Measurements from ENCODE around the gene UBTD1.
A peak's percentile ranks its signal among the peaks of the same experiment; 100 is the strongest.

UBTD1 gene

GRCh38 chr10:97564776-97565175, 66.1 kb downstream of the UBTD1 start:
- Histone ChIP-seq H3K4me1 (no peaks in the 10 kb centered on the region), H3K9me3 (replicated peaks in 1 of 11) (peaks cover 8 to 33% (median 20%) of the 10 kb centered on the region in 11 experiments), H3K4me2 (no peak overlapping the region), H3K4me3 (no peak overlapping the region), H3K36me3 (peaks cover 0 to 28% (median 0%) of the 10 kb centered on the region in 11 experiments; a peak in 7 of 22 replicates), H3K9ac (no peak overlapping the region), H4K20me1 (no peaks in the 10 kb centered on the region), H3K27me3 (no peaks in the 10 kb centered on the region), H3K27ac (no peak overlapping the region)
- TF ChIP-seq Cebpa-rat (IDR thresholded peaks at IDR 0.05), result no peak

GRCh38 chr10:97566336-97566996, 67.7 kb downstream of the UBTD1 start:
- Histone ChIP-seq H3K9ac (no peak overlapping the region; a peak in 1 of 22 replicates), H4K20me1 (peaks cover 0 to 9% (median 0%) of the 10 kb centered on the region in 11 experiments; a peak in 3 of 22 replicates), H3K4me2 (no peak overlapping the region), H3K4me3 (no peak overlapping the region), H3K27ac (no peak overlapping the region), H3K27me3 (no peaks in the 10 kb centered on the region), H3K4me1 (peaks cover 0 to 7% (median 0%) of the 10 kb centered on the region in 10 experiments; a peak in 4 of 20 replicates), H3K36me3 (peaks cover 0 to 45% (median 0%) of the 10 kb centered on the region in 11 experiments; a peak in 9 of 22 replicates), H3K9me3 (replicated peaks in 1 of 11) (peaks cover 8 to 22% (median 15%) of the 10 kb centered on the region in 11 experiments; a peak in 21 of 22 replicates)
- TF ChIP-seq Cebpa-rat (IDR thresholded peaks at IDR 0.05), result no peak

DNA sequence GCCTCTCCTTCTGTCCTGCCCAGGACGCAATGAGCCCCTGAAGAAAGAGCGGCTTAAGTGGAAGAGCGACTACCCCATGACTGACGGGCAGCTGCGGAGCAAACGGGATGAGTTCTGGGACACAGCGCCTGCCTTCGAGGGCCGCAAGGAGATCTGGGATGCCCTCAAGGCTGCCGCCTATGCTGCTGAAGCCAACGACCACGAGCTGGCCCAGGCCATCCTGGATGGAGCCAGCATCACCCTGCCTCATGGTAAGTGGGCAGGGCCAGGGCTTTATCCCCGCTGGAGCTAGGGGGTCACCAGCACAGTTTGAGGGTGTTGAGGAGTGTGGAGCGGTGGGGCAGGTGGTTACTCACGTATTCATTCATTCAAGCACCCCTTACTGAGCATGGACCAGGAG, 69.2 kb downstream of the UBTD1 start:
- TF ChIP-seq Cebpa-rat (IDR thresholded peaks at IDR 0.05), result no peak
- Histone ChIP-seq H3K9me3 (replicated peaks in 1 of 11) (peaks cover 0 to 7% (median 2%) of the 10 kb centered on the region in 11 experiments; a peak in 8 of 22 replicates), H3K36me3 (peaks cover 0 to 41% (median 0%) of the 10 kb centered on the region in 11 experiments; a peak in 9 of 22 replicates), H3K4me2 (no peak overlapping the region), H3K4me3 (no peak overlapping the region), H3K9ac (no peak overlapping the region), H4K20me1 (peaks cover 0 to 21% (median 0%) of the 10 kb centered on the region in 11 experiments; a peak in 3 of 22 replicates), H3K27ac (no peak overlapping the region), H3K4me1 (peaks cover 4 to 19% (median 8%) of the 10 kb centered on the region in 10 experiments; a peak in 17 of 20 replicates), H3K27me3 (no peaks in the 10 kb centered on the region)

DNA sequence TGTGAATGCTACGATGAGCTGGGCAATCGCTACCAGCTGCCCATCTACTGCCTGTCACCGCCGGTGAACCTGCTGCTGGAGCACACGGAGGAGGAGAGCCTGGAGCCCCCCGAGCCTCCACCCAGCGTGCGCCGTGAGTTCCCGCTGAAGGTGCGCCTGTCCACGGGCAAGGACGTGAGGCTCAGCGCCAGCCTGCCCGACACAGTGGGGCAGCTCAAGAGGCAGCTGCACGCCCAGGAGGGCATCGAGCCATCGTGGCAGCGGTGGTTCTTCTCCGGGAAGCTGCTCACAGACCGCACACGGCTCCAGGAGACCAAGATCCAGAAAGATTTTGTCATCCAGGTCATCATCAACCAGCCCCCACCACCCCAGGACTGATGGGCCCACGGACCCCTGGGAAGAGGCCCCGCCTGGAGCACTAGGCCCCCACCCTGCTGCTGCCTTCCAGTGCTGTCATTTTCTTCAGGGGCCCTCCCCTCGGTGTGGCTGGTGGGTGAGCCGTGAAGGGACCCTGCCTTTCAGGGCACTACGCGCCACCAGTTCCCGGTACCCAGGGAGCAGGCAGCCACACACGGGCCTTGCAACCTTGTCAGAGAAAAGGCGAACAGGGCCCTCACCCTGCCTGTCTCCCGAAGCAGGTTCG, 71.5 kb downstream of the UBTD1 start:
- TF ChIP-seq Cebpa-rat (IDR thresholded peaks at IDR 0.05), result no peak
- H3K9ac ChIP-seq, result peak overlapping the region in 5 of 11 experiments; percentile 13 to 36 (median 26); a peak in 4 of 22 replicates
- H3K9me3 ChIP-seq (replicated peaks in 1 of 11), result no peaks in the 10 kb centered on the region
- no peak overlapping the region for H3K27ac ChIP-seq
- peaks cover 0 to 41% (median 0%) of the 10 kb centered on the region in 11 experiments; a peak in 9 of 22 replicates for H3K36me3 ChIP-seq
- H3K27me3 ChIP-seq, result no peaks in the 10 kb centered on the region
- H3K4me3 ChIP-seq, result no peak overlapping the region
- H3K4me2 ChIP-seq, result no peak overlapping the region; a peak in 1 of 22 replicates
- peaks cover 0 to 23% (median 0%) of the 10 kb centered on the region in 11 experiments; a peak in 3 of 22 replicates for H4K20me1 ChIP-seq
- peaks cover 8 to 23% (median 14%) of the 10 kb centered on the region in 10 experiments; a peak in 18 of 20 replicates for H3K4me1 ChIP-seq

DNA sequence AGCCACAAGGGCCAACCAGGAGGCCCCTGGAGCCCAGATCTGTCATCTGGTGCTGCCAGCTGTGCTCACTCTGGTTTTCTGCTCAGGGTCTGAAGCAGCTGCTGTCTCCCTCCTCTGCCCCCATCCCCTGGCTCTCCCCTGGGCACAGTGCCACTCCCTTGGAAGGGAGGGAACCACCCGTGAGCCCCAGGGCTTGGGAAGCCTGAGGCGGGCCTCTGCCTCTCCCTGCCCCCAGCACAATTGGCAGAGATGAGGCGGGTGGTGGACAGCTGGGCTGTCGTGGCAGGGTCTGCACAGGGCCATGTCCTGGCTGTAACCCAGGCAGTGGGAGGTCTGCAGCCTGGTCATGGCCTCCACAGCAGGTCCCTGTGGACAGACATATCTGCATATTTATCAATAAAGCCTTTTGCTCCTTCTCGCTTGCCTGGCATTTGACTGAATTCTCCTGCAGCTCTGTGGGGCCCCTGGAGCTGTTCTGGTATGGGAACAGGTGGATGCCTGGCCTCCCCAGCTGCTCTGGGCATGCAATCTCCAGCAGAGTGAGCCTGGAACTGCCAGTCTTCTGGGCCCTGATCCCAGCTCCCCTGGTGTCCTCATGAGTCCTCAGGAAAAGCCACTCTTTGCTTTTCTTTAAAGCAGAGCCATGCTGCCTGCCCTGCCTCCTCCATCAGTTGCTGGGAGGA, 72.2 kb downstream of the UBTD1 start:
- Histone ChIP-seq H3K9me3 (replicated peaks in 1 of 11) (no peaks in the 10 kb centered on the region), H3K9ac (peak overlapping the region in 5 of 11 experiments; percentile 13 to 36 (median 26); a peak in 4 of 22 replicates), H3K36me3 (peaks cover 0 to 41% (median 0%) of the 10 kb centered on the region in 11 experiments; a peak in 9 of 22 replicates), H3K4me2 (no peak overlapping the region; a peak in 1 of 22 replicates), H3K4me3 (no peak overlapping the region), H4K20me1 (peaks cover 0 to 23% (median 0%) of the 10 kb centered on the region in 11 experiments; a peak in 3 of 22 replicates), H3K27me3 (no peaks in the 10 kb centered on the region), H3K4me1 (peaks cover 8 to 23% (median 14%) of the 10 kb centered on the region in 10 experiments; a peak in 18 of 20 replicates), H3K27ac (no peak overlapping the region)
- no peak for TF ChIP-seq Cebpa-rat (IDR thresholded peaks at IDR 0.05)

DNA sequence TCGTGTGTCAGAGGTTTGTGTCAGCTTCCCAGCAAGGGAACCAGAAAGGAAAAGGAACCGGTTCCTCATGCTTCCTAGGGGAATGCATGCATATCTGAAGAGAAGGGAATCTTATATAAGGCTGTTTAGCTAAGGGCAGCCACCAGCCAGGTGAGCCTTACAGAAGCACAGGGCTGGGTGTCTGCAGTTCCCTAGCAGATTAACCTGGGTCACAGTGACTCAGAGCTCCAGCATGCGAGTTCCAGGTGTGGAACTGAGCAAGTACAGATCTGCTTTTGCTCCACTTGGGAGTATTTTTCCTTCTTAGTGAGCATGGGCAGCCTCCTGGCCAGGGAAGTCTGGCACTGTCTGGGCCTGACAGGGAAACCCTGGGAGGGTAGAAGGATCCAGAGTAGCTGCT, 72.9 kb downstream of the UBTD1 start:
- Histone ChIP-seq H3K9ac (0 out of 22 replicates have a peak overlapping the region, but pooled peaks of 1 of the 11 experiments have one; percentile 35), H3K9me3 (replicated peaks in 1 of 11) (no peaks in the 10 kb centered on the region), H3K4me2 (no peak overlapping the region), H4K20me1 (peaks cover 0 to 23% (median 0%) of the 10 kb centered on the region in 11 experiments; a peak in 3 of 22 replicates), H3K27me3 (no peaks in the 10 kb centered on the region), H3K4me1 (peaks cover 8 to 23% (median 14%) of the 10 kb centered on the region in 10 experiments; a peak in 18 of 20 replicates), H3K36me3 (peaks cover 0 to 41% (median 0%) of the 10 kb centered on the region in 11 experiments; a peak in 9 of 22 replicates), H3K27ac (no peak overlapping the region; a peak in 1 of 22 replicates), H3K4me3 (no peak overlapping the region)
- no peak for TF ChIP-seq Cebpa-rat (IDR thresholded peaks at IDR 0.05)

GRCh38 chr10:97572214-97572989, 73.7 kb downstream of the UBTD1 start, which contains the start of gene ANKRD2:
Gene ANKRD2, plus strand, starts transcription at chr10:97572779. Its CDS starts 10 bp downstream, at chr10:97572789.
- peaks cover 0 to 23% (median 0%) of the 10 kb centered on the region in 11 experiments; a peak in 3 of 22 replicates for H4K20me1 ChIP-seq
- peak within 1 kb of the TSS in 1 of 11 experiments; percentile 32; a peak in 2 of 22 replicates for H3K27ac ChIP-seq
- no peaks in the 10 kb centered on the region for H3K27me3 ChIP-seq
- no peak within 1 kb of the TSS for H3K4me3 ChIP-seq
- H3K4me1 ChIP-seq, result peaks cover 8 to 23% (median 14%) of the 10 kb centered on the region in 10 experiments; a peak in 18 of 20 replicates
- H3K36me3 ChIP-seq, result peaks cover 0 to 41% (median 0%) of the 10 kb centered on the region in 11 experiments; a peak in 9 of 22 replicates
- no peak for TF ChIP-seq Cebpa-rat (IDR thresholded peaks at IDR 0.05)
- H3K9me3 ChIP-seq (replicated peaks in 1 of 11), result no peaks in the 10 kb centered on the region
- H3K4me2 ChIP-seq, result peak within 1 kb of the TSS in 8 of 11 experiments; percentile 5 to 60 (median 30); a peak in 10 of 22 replicates
- H3K9ac ChIP-seq, result peak within 1 kb of the TSS in 2 of 11 experiments; percentile 35 to 43; a peak in 2 of 22 replicates
